ENCODE data around the gene PDE3A.

PDE3A gene

GRCh38 chr12:20444595-20445170 lies 76.3 kb downstream of the PDE3A start:
- no peak for TF ChIP-seq CTCF (IDR thresholded peaks at IDR 0.05; ENCODE audit: extremely low read depth, missing control alignments)
- DNase-seq (ENCODE audit: low spot score) = no peak

- no peak for TF ChIP-seq CTCF (IDR thresholded peaks at IDR 0.05; ENCODE audit: extremely low read depth, missing control alignments)
- DNase-seq (ENCODE audit: low spot score) = no peak
These were observed 77.3 kb downstream of the PDE3A start for GRCh38 chr12:20445687-20446086.

- no peak for DNase-seq (ENCODE audit: low spot score)
- TF ChIP-seq CTCF (IDR thresholded peaks at IDR 0.05; ENCODE audit: extremely low read depth, missing control alignments) = no peak
These were observed 78.5 kb downstream of the PDE3A start for GRCh38 chr12:20446836-20447235.

GRCh38 chr12:20448781-20449180 lies 80.4 kb downstream of the PDE3A start:
- no peak for TF ChIP-seq CTCF (IDR thresholded peaks at IDR 0.05; ENCODE audit: extremely low read depth, missing control alignments)
- DNase-seq (ENCODE audit: low spot score) = no peak

GRCh38 chr12:20450591-20451180 lies 82.3 kb downstream of the PDE3A start:
- DNase-seq (ENCODE audit: low spot score) = no peak

GRCh38 chr12:20451761-20452160 lies 83.4 kb downstream of the PDE3A start:
- no peak for TF ChIP-seq CTCF (IDR thresholded peaks at IDR 0.05; ENCODE audit: extremely low read depth, missing control alignments)
- no peak for DNase-seq (ENCODE audit: low spot score)

More at GRCh38 chr12:20450591-20451180, 82.3 kb downstream of the PDE3A start:
- no peak for TF ChIP-seq CTCF (IDR thresholded peaks at IDR 0.05; ENCODE audit: extremely low read depth, missing control alignments)

GRCh38 chr12:20452496-20453010 lies 84.2 kb downstream of the PDE3A start:
- TF ChIP-seq CTCF (IDR thresholded peaks at IDR 0.05; ENCODE audit: extremely low read depth, missing control alignments) = no peak
- no peak for DNase-seq (ENCODE audit: low spot score)
